Kidney (tissue), 14 donors: ENCODE measurements around the gene JAK1. TPM values are rescaled to one million over a fixed set of nuclear protein-coding genes. Genes with fewer than 3 reads are reported as not detected.

ENCODE experiments used
- DNase-seq, 5 donors: peaks; one replicate each; pipeline ENCODE4 v3.0.0-alpha.2; 2013 to 2020
- FAIRE-seq: peaks from 2 replicates; lab custom pipeline; 2012; peaks lifted over from hg19 to GRCh38; lab: Jason Lieb, UNC
- H3K27ac ChIP-seq, 2 donors: one replicate each; pipeline ENCODE4 v1.7.0; 2013; ENCODE audit warnings: low read depth in 2 of 2, low read length in 2 of 2, inconsistent platforms in 1 of 2
- H3K27me3 ChIP-seq: one replicate; pipeline ENCODE4 v1.7.1; 2013; ENCODE audit warnings: low read length, inconsistent platforms; ENCODE audit not compliant: control insufficient read depth, insufficient read depth
- H3K36me3 ChIP-seq, 3 donors: one replicate each; pipeline versions ENCODE4 v1.7.0 to v1.7.1; 2013; ENCODE audit warnings: low read length in 3 of 3, control low read depth in 1 of 3, inconsistent platforms in 1 of 3; ENCODE audit not compliant: insufficient read depth in 3 of 3, control insufficient read depth in 2 of 3
- H3K4me1 ChIP-seq, 3 donors: one replicate each; pipeline versions ENCODE4 v1.7.0 to v1.7.1; 2013; ENCODE audit warnings: low read length in 3 of 3, inconsistent platforms in 1 of 3, low read depth in 1 of 3; ENCODE audit not compliant: control insufficient read depth in 2 of 3, insufficient read depth in 2 of 3
- H3K4me3 ChIP-seq, 3 donors: one replicate each; pipeline versions ENCODE4 v1.7.0 to v1.8.1; 2013; ENCODE audit warnings: low read length in 3 of 3, control low read depth in 1 of 3, inconsistent platforms in 1 of 3
- H3K9ac ChIP-seq, 3 donors: one replicate each; pipeline versions ENCODE4 v1.7.0 to v1.7.1; 2013; ENCODE audit warnings: low read length in 3 of 3, control low read depth in 1 of 3, inconsistent platforms in 1 of 3
- H3K9me3 ChIP-seq, 3 donors: one replicate each; pipeline versions ENCODE4 v1.7.0 to v1.7.1; 2013; ENCODE audit warnings: low read length in 3 of 3, control low read depth in 1 of 3, inconsistent platforms in 1 of 3; ENCODE audit not compliant: control insufficient read depth in 2 of 3, insufficient read depth in 1 of 3
- CTCF ChIP-seq: IDR thresholded peaks from 3 replicates; pipeline ENCODE4 v1.5.1; 2012; ENCODE audit warnings: mild to moderate bottlenecking, moderate library complexity, borderline replicate concordance; ENCODE audit not compliant: insufficient read depth; ENCODE audit errors: extremely low read depth
- intact Hi-C: fragments of 100-400 bp; cut with DNase I; formaldehyde crosslinking; loops from one replicate; pipeline ENCODE4 v1.11.1; 2022
- polyA plus RNA-seq: library from polyadenylated mRNA; stranded (reverse); fragments of 350-450 nt; fragmentation: Illumina TruSeq; extraction: RNeasy Lipid Tissue Mini Kit (QIAGEN cat#74804); gene quantifications from one replicate; pipeline ENCODE4 v1.2.3, GENCODE V29; 2014; ENCODE audit warnings: low read depth, low replicate concordance; ENCODE audit not compliant: insufficient read depth
- total RNA-seq: library from RNA; stranded (reverse); fragmentation: NEBNext Ultra II Directional; extraction: Animal tissue kit (Norgen Biotek cat#: 25700); gene quantifications from one replicate; pipeline ENCODE4 v1.2.1, GENCODE V29; 2021
- donor health status: control.
- donor health status: control.
- donor health status: control.
- donor health status: control.
- donor health status: control.
- donor health status: DM: yes; HTN: yes; CAD: no.
- donor health status: Normal renal cell carcinoma (clear cell type).

Gene JAK1
- total and polyA plus RNA-seq, 2 donors from 2014 or later: 33.6 to 173 TPM

GRCh38 chr1:64893921-64894320 is 72.4 kb downstream of the JAK1 start:
- Histone ChIP-seq H3K4me1 (peaks cover 0 to 42% (median 33%) of the 10 kb centered on the region in 3 donors), H3K27me3 (no peaks in the 10 kb centered on the region), H3K36me3 (no peaks in the 10 kb centered on the region), H3K4me3 (no peak overlapping the region), H3K9me3 (no peaks in the 10 kb centered on the region), H3K27ac (no peak overlapping the region), H3K9ac (no peak overlapping the region)
- no peak for DNase-seq
- intact Hi-C loops: no loop called here
- no peak for TF ChIP-seq CTCF
- FAIRE-seq: no peak

- no peak for TF ChIP-seq CTCF
- no peak overlapping the region for H3K27ac ChIP-seq
- intact Hi-C loops: no loop called here
These were observed 73.5 kb downstream of the JAK1 start for GRCh38 chr1:64892576-64893573.

GRCh38 chr1:64891448-64891825 is 74.9 kb downstream of the JAK1 start:
- TF ChIP-seq CTCF: no peak
- Histone ChIP-seq H3K4me3 (no peak overlapping the region), H3K4me1 (peaks cover 0 to 26% (median 25%) of the 10 kb centered on the region in 3 donors), H3K27ac (no peak overlapping the region), H3K27me3 (no peaks in the 10 kb centered on the region), H3K36me3 (no peaks in the 10 kb centered on the region), H3K9ac (no peak overlapping the region), H3K9me3 (no peaks in the 10 kb centered on the region)
- DNase-seq (peak in 2 of 5 donors; percentile 12 to 24), FAIRE-seq (no peak)
- intact Hi-C loops: no loop called here

More at GRCh38 chr1:64892576-64893573, 73.5 kb downstream of the JAK1 start:
- no peak for FAIRE-seq
- Histone ChIP-seq H3K4me3 (no peak overlapping the region), H3K4me1 (peaks cover 0 to 33% (median 27%) of the 10 kb centered on the region in 3 donors), H3K9ac (no peak overlapping the region), H3K27me3 (no peaks in the 10 kb centered on the region), H3K36me3 (no peaks in the 10 kb centered on the region), H3K9me3 (no peaks in the 10 kb centered on the region)
- DNase-seq: no peak
